PFSK-1 (cell line): Measurements from ENCODE around the gene ABCB8.

Source experiments
- POLR2AphosphoS5 ChIP-seq: IDR thresholded peaks from 2 replicates; pipeline ENCODE4 v1.6.1; 2012; ENCODE audit warnings: low read depth, mild to moderate bottlenecking, control low read depth, low read length, moderate library complexity
- TAF1 ChIP-seq: IDR thresholded peaks from 2 replicates; pipeline ENCODE4 v1.6.1; 2012; ENCODE audit warnings: low read length, control low read depth, borderline replicate concordance; ENCODE audit not compliant: insufficient read depth

- TF ChIP-seq POLR2AphosphoS5 (no peak), TAF1 (no peak)
These were observed 43.0 kb downstream of the ABCB8 start for GRCh38 chr7:151071032-151071866.
